ENCODE data around the gene ZSWIM1.

GRCh38 chr20:45920462-45921336 is 39.7 kb downstream of the ZSWIM1 start:
- no peak for TF ChIP-seq ZNF556 (CRISPR knock-in tag; IDR thresholded peaks at IDR 0.05; ENCODE audit: borderline replicate concordance)
- TF ChIP-seq STAG1 (CRISPR knock-in tag; IDR thresholded peaks at IDR 0.05), result no peak
- no peak for TF ChIP-seq SP1 (IDR thresholded peaks at IDR 0.05)
- no peak for TF ChIP-seq SP1 (CRISPR knock-in tag; IDR thresholded peaks at IDR 0.05)
- TF ChIP-seq JUND (CRISPR knock-in tag; IDR thresholded peaks at IDR 0.05), result no peak
- no peak for TF ChIP-seq TBP (CRISPR knock-in tag; IDR thresholded peaks at IDR 0.05)
- no peak for TF ChIP-seq ZNF331 (CRISPR knock-in tag; IDR thresholded peaks at IDR 0.05)
- TF ChIP-seq ATF7 (IDR thresholded peaks at IDR 0.05), result no peak
- no peak for TF ChIP-seq ATF7 (CRISPR knock-in tag; IDR thresholded peaks at IDR 0.05)
- TF ChIP-seq CTCF (CRISPR knock-in tag; IDR thresholded peaks at IDR 0.05), result no peak
- TF ChIP-seq IKZF1 (IDR thresholded peaks at IDR 0.05), result no peak
